NCI-H748 (cell line): ENCODE results near the gene C3orf85.
"Not testable (repeated sequence)": the region's sequence is repeated elsewhere in the genome, so short reads cannot be mapped to it uniquely, and the experiment has no call there.

Experiments used
- DNase-seq: peaks from one replicate; lab custom pipeline; 2025; ENCODE audit not compliant: unreplicated experiment; lab: John Stamatoyannopoulos, UW

Gene C3orf85, protein sequence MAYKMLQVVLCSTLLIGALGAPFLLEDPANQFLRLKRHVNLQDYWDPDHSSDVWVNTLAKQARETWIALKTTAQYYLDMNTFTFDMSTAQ

DNA sequence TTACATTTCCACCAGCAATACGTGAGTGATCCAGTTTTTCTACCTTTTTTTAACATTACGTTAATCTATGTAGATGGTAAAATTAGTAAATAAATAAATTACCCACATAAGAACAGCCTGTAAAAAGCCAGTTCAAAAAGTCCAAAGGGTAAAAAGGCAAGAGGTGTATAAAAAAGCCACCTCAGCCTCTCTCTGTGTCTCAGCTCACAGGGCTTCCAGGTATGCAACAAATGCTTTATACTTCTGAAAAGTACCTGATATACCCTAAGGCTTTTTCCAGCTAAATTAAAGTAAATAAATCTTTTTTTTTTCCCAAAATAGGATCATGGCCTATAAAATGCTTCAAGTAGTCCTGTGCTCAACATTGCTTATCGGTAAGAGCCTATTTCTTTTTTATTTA lies at the start of gene C3orf85:
Gene C3orf85, plus strand, starts transcription at position 197 of the 400 bp plus-strand sequence. Its CDS starts 129 bp downstream, at position 326.
- no peak for DNase-seq

- no peak for DNase-seq
Measured at GRCh38 chr3:109089265-109089664, 47.3 kb upstream of the C3orf85 start.

DNA sequence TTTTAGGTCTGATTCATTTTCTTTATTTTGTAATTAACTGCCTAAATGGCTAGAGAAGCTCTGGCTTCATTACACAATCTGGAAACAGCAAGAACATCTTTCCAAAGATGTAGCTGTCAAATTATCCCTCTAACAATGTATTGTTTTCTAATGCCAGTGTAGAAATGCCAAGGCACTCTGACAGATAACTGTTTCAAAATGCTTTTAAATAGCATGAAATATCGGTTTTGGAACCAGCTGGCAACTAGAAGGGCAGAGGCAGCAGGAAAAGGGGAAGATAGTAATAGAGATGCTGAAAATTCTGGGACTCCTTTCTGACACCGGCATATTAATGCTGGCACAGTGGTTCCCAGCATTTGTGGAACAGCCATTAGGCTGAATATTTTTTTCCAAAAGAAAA lies 44.7 kb upstream of the C3orf85 start:
- DNase-seq: no peak

DNA sequence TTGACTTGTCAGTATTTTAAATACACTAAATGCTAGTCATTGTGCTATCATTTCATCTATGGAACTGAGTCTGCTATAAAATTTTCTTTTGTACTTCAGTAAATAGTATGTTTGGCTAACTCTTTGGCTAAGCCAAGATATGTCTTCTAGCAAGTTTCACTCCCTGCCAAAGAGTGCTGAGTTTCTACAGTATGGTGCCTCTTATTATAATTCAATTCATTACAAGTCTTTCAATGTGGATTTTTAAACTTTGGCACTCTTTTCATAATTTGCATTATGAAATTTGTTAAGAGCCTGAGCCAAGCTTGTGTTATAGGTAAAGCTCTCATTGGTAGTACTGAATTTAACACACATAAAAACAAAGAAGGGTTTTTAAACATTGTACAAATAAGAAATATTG lies 43.0 kb upstream of the C3orf85 start:
- DNase-seq: no peak

DNA sequence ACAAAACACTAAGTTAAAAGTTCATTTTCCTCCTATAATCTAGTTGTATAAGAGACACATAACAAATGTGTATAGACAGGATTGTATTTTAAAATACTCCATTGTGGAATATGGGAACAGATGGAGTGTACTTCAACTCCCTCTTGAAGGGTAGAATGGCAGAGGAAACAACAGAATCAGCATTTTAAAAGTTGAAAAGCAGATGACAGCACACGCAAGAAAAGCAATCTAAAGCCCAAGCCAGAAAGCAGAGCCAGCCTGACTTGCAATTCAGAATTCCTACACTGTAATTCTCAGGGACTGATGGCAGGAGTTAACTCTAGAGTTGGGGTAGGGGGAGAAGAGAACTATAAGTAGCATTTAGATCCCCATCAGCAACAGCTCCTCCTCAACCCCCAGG lies 41.4 kb upstream of the C3orf85 start:
- no peak for DNase-seq

GRCh38 chr3:109098079-109098644 lies 38.4 kb upstream of the C3orf85 start:
- peak; percentile 40 for DNase-seq

GRCh38 chr3:109109574-109109973 lies 26.9 kb upstream of the C3orf85 start:
- DNase-seq: no peak

- no peak for DNase-seq
Measured at GRCh38 chr3:109112946-109113760, 23.4 kb upstream of the C3orf85 start.

DNA sequence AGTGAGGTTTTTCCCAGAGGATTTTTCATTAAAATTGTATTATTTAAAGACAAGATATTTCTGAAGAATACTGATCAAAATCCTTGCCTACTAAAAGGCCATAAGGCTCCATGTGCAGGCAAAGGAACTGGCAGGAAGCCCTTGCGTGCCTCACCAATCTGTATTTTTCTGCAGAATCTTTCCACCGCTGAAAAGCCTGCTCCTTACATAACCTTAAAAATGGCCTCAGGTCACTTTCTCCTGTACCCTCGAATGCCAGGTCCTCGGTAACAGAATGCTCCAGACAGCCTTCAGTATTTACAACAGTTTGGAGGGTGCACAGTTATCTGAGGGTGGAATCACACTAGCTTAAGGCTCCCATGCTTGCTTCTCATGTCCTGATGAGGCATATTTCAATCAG lies 21.8 kb upstream of the C3orf85 start:
- DNase-seq: no peak

- no peak for DNase-seq
Measured at GRCh38 chr3:109115451-109115850, 21.1 kb upstream of the C3orf85 start.

DNA sequence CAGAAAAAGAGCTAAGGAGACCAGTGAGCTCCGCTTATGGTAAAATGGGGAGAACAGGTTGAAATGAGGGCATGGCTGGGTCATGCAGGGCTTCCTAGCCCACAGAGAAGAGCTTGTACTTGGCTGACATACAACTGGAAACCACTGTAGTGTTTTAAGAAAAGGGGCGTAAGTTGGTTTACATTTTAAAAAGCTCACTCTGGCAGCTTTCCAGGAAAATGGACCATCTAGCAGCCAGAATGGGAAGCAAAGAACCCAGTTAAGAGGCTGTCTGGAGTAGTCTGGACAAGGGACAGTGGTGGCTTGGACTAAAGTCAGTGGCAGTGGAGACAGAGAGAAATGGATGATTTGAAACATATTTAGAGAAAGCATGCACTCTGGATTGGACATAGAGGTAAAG lies 20.5 kb upstream of the C3orf85 start:
- DNase-seq: no peak

DNA sequence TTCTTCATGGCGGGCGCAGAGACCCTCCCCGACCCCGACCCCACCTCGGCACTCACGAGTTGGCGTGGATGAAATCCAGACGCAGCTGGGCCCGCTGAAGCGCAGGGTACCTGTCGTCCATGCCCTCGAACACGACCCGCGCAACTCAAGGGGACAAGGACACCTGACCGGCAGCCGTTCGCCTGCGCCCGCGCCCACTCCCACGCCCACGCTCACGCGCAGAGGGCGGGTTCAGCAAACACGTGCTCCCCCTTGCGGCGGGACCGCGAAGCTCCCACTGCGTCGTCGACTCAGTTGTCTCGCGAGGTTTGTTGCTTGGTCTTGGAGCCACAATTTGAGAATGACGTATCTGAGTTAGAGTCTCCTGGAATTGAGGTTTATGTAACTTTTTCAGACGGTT lies 18.6 kb upstream of the C3orf85 start, which contains the start of gene MORC1:
Gene MORC1, minus strand, starts transcription at position 196 of the 400 bp plus-strand sequence. Its CDS starts 75 bp downstream, at position 121.
- no peak for DNase-seq

DNA sequence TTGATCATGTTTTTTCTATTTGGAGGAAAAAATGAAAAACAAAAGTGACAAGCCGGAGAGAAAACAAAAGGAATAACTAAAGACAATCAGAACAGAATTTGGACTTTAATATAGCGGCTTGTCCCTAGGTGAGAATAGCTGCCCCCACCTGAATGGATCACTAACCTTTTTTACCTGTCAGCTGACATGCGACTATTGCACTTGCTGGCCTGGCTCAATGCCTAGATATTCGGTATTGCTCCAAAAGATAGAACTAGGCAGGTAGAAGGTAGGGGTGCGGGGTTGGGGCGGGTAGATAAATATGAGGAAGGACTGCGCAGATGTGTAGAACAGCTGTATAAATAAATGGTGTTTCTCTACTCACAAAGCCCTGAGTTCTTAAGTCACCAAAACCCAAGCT lies 17.9 kb upstream of the C3orf85 start:
- no peak for DNase-seq

DNA sequence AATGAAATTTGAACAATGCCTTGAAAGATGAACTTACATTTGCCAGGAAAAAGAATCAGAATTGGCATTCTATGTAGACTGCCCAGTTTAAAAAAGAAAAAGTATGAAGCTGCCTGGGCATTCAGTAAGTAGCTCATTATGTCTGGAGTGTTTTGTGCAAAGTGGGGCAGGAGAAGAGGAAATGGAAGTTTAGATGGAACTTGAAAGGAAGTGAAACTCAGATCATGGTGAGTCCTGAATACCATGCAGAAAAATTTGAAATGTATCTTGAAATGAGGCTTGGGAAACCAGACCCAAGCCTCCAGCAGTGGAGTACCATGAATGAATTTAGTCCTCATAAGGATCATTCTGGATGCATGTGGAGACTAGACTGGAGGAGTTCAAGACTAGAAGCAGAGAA lies 13.8 kb upstream of the C3orf85 start:
- no peak for DNase-seq

- no peak for DNase-seq
Measured at GRCh38 chr3:109125902-109126301, 10.6 kb upstream of the C3orf85 start.

DNA sequence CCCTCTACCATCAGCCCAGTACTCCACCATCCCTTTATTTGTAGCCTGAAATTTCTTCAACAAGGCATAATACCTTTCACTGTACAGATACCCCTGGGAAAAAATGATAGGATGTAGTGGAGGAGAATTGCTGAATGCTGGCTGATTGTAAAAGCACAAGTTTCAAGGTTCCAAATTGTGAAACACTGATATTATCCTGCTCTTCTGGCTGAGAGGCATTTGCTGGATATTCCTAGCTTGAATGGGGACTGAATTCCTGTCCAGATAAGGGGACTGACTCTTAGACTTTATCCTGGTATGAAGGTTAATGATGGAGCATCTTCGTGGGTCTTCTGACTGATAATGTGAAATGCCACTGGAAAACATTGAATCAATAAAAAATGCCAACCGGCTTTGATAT lies 9.0 kb upstream of the C3orf85 start:
- no peak for DNase-seq

DNA sequence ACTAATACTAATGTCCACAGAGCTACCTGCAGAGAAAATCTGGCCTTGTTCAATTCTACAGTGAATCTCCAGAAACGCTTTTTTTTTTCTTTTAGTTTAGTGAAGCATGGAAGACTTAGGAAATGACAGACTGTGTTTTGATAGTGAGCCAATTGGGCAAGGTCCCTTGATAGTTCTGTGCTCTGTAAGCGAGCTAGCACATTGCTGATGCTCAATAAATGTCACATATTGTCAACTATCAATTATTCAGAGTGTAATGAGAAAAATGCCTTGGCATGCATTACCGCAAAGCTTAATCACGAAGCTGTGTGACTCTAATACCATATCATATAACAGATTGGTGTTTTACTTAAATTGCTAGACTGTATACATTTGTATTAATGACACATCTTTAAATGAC lies 5.2 kb upstream of the C3orf85 start:
- no peak for DNase-seq

GRCh38 chr3:109132801-109133473 lies 3.6 kb upstream of the C3orf85 start:
- no peak for DNase-seq

GRCh38 chr3:109133474-109133816 lies 3.1 kb upstream of the C3orf85 start:
- DNase-seq: not testable (repeated sequence)

DNA sequence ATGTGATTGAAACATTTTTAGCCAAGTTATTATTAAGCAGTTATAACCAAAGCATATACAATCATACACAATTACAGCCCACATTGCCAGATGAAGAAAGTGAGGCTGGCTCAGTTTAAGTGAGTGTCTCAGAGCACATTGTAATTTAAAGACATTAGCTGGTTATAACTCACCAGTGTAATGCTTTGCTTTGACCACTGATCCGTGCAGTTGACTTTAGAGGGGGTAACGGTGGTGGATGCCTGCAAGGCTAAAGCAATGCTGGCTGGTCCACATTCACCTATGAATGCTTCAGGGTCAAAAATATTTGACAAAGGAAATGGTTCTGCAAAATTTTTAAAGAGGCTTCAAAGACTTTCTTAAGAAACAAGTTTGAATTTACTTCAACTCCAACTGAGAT lies 1.2 kb downstream of the C3orf85 start:
- no peak for DNase-seq

DNA sequence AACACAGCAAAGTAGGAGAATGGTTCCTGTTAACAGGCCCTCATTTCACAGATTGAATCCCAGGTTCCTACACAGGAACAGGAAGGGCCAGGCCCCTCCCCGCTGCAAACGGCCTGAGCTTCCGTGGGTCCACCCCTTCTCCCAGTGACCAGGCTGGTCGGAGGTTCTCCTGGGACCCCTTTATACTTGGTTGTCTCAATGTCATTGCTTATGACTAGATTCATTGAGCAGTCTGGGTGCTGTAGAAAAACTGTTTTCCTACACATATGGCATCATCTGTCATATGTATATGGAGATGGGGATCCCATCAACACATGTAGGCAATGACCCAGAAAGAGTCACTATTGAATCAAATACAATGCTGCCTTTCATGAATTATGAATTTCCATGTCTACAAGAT lies 3.8 kb downstream of the C3orf85 start:
- no peak for DNase-seq

GRCh38 chr3:109143646-109144045 lies 7.1 kb downstream of the C3orf85 start:
- DNase-seq: no peak
